Measurements from ENCODE around the gene MSRB3. TPM values are rescaled to one million over a fixed set of nuclear protein-coding genes. Genes with fewer than 3 reads are reported as not detected.

MSRB3 gene
- total and polyA plus RNA-seq, 2 donors (not counting 1 experiment from before 2014, with no cell fraction given), result not detected

GRCh38 chr12:65470256-65470655 is 191.8 kb downstream of the MSRB3 start:
- H4K20me1 ChIP-seq (ENCODE audit: control insufficient read depth, insufficient read depth, low read length, poor library complexity, severe bottlenecking), result no peaks in the 10 kb centered on the region
- H3K79me2 ChIP-seq (ENCODE audit: control insufficient read depth, insufficient read depth, low read length), result no peaks in the 10 kb centered on the region
- ChIA-PET CTCF (no interaction called here), POLR2A (no interaction called here)
- 80% methylated on average over 2 of the region's 6 CpGs for WGBS (ENCODE audit: insufficient coverage)
- no peak overlapping the region for H3K4me2 ChIP-seq (replicated peaks; ENCODE audit: low read depth, low read length, poor library complexity, severe bottlenecking)
- Mint-ChIP-seq H3K27ac (no peak overlapping the region), H3K27me3 (peaks cover 6% of the 10 kb centered on the region), H3K4me1 (no peaks in the 10 kb centered on the region), H3K4me3 (no peak overlapping the region), H3K9me3 (ENCODE audit: insufficient read depth) (no peaks in the 10 kb centered on the region)
- no peak overlapping the region for H2AFZ ChIP-seq (ENCODE audit: insufficient read depth, low read depth, low read length, poor library complexity, severe bottlenecking)
- DNase-seq (no peak), ATAC-seq (ENCODE audit: low read depth) (no peak)
- H3K36me3 ChIP-seq (replicated peaks in 1 of 2; ENCODE audit: control extremely low read depth in 1 of 2, control insufficient read depth in 1 of 2, extremely low read depth in 1 of 2, insufficient read depth in 2 of 2, low read length in 1 of 2), result no peaks in the 10 kb centered on the region
- intact Hi-C loops (cut with micrococcal nuclease), result no loop called here
- no peaks in the 10 kb centered on the region for H3K27me3 ChIP-seq (replicated peaks in 1 of 4; ENCODE audit: control extremely low read depth in 1 of 4, control insufficient read depth in 3 of 4, insufficient read depth in 4 of 4, low read length in 3 of 4)
- H3K9me3 ChIP-seq (ENCODE audit: control extremely low read depth in 1 of 3, control insufficient read depth in 2 of 3, insufficient read depth in 1 of 3, low read length in 2 of 3), result no peaks in the 10 kb centered on the region
- H3K4me3 ChIP-seq (ENCODE audit: control extremely low read depth in 1 of 5, extremely low read depth in 1 of 5, insufficient read depth in 1 of 5, low read depth in 2 of 5, low read length in 4 of 5), result no peak overlapping the region
- H3K27ac ChIP-seq (ENCODE audit: low read length in 2 of 2), result no peak overlapping the region
- H3K9ac ChIP-seq (ENCODE audit: low read length), result no peak overlapping the region
- H3K4me1 ChIP-seq (ENCODE audit: control insufficient read depth in 2 of 2, insufficient read depth in 2 of 2, low read length in 2 of 2), result no peaks in the 10 kb centered on the region
- no peak for TF ChIP-seq EZH2 (IDR thresholded peaks at IDR 0.05; ENCODE audit: borderline replicate concordance, insufficient read depth, low read depth, low read length, poor library complexity, severe bottlenecking)
- TF ChIP-seq, protein P1, sequence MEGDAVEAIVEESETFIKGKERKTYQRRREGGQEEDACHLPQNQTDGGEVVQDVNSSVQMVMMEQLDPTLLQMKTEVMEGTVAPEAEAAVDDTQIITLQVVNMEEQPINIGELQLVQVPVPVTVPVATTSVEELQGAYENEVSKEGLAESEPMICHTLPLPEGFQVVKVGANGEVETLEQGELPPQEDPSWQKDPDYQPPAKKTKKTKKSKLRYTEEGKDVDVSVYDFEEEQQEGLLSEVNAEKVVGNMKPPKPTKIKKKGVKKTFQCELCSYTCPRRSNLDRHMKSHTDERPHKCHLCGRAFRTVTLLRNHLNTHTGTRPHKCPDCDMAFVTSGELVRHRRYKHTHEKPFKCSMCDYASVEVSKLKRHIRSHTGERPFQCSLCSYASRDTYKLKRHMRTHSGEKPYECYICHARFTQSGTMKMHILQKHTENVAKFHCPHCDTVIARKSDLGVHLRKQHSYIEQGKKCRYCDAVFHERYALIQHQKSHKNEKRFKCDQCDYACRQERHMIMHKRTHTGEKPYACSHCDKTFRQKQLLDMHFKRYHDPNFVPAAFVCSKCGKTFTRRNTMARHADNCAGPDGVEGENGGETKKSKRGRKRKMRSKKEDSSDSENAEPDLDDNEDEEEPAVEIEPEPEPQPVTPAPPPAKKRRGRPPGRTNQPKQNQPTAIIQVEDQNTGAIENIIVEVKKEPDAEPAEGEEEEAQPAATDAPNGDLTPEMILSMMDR (IDR thresholded peaks at IDR 0.05), result no peak

DNA sequence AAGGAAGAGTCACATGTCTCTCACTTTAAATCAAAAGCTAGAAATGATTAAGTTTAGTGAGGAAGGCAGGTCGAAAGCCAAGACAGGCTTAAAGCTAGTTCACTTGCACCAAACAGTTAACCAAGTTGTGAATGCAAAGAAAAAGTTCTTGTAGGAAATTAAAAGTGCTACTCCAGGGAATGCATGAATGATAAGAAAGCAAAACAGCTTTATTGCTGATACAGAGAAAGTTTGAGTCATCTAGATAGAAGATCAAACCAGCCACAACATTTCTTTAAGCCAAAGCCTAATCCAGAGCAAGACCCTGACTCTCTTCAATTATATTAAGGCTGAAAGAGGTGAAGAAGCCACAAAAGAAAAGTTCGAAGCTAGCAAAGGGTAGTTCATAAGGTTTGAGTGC is 193.6 kb downstream of the MSRB3 start:
- no peaks in the 10 kb centered on the region for H3K4me1 Mint-ChIP-seq
- no peaks in the 10 kb centered on the region for H3K9me3 ChIP-seq (ENCODE audit: control extremely low read depth in 1 of 3, control insufficient read depth in 2 of 3, insufficient read depth in 1 of 3, low read length in 2 of 3)
- CTCF ChIA-PET, result no interaction called here
- no peak overlapping the region for H3K27ac Mint-ChIP-seq
- intact Hi-C loops (cut with micrococcal nuclease), result no loop called here
- no peaks in the 10 kb centered on the region for H3K79me2 ChIP-seq (ENCODE audit: control insufficient read depth, insufficient read depth, low read length)
- no peaks in the 10 kb centered on the region for H3K27me3 ChIP-seq (replicated peaks in 1 of 4; ENCODE audit: control extremely low read depth in 1 of 4, control insufficient read depth in 3 of 4, insufficient read depth in 4 of 4, low read length in 3 of 4)
- ATAC-seq (ENCODE audit: low read depth) (no peak), DNase-seq (no peak)
- POLR2A ChIA-PET, result no interaction called here
- no peak overlapping the region for H3K4me3 Mint-ChIP-seq
- H3K4me2 ChIP-seq (replicated peaks; ENCODE audit: low read depth, low read length, poor library complexity, severe bottlenecking), result no peak overlapping the region
- no peaks in the 10 kb centered on the region for H3K9me3 Mint-ChIP-seq (ENCODE audit: insufficient read depth)
- H3K4me3 ChIP-seq (ENCODE audit: control extremely low read depth in 1 of 5, extremely low read depth in 1 of 5, insufficient read depth in 1 of 5, low read depth in 2 of 5, low read length in 4 of 5), result no peak overlapping the region
- TF ChIP-seq, protein P1 (IDR thresholded peaks at IDR 0.05), result no peak
- no peak for TF ChIP-seq EZH2 (IDR thresholded peaks at IDR 0.05; ENCODE audit: borderline replicate concordance, insufficient read depth, low read depth, low read length, poor library complexity, severe bottlenecking)
- H3K36me3 ChIP-seq (replicated peaks in 1 of 2; ENCODE audit: control extremely low read depth in 1 of 2, control insufficient read depth in 1 of 2, extremely low read depth in 1 of 2, insufficient read depth in 2 of 2, low read length in 1 of 2), result no peaks in the 10 kb centered on the region
- 67% methylated on average over 1 of the region's 2 CpGs for WGBS (ENCODE audit: insufficient coverage)
- H3K27me3 Mint-ChIP-seq, result peaks cover 6% of the 10 kb centered on the region
- no peak overlapping the region for H2AFZ ChIP-seq (ENCODE audit: insufficient read depth, low read depth, low read length, poor library complexity, severe bottlenecking)
- no peaks in the 10 kb centered on the region for H3K4me1 ChIP-seq (ENCODE audit: control insufficient read depth in 2 of 2, insufficient read depth in 2 of 2, low read length in 2 of 2)
- no peak overlapping the region for H3K9ac ChIP-seq (ENCODE audit: low read length)
- H3K27ac ChIP-seq (ENCODE audit: low read length in 2 of 2), result no peak overlapping the region
- no peaks in the 10 kb centered on the region for H4K20me1 ChIP-seq (ENCODE audit: control insufficient read depth, insufficient read depth, low read length, poor library complexity, severe bottlenecking)

Data from B cell (primary cell).